HCT116 (cell line): Measurements from ENCODE around the gene MEI1.

Source experiments
- CTCF ChIP-seq, 3 experiments: fragments of 200-600 bp in 1 of 3; sonication (generic) in 1 of 3; IDR thresholded peaks in 2 of 3; conservative IDR thresholded peaks in 1 of 3; 2 replicates each; pipeline ENCODE4 v1.5.1; 2012 to 2017; ENCODE audit warnings: low read depth in 2 of 3, low read length in 2 of 3, antibody characterized with exemption in 1 of 3, borderline replicate concordance in 1 of 3, control low read depth in 1 of 3, mild to moderate bottlenecking in 1 of 3, mixed read lengths in 1 of 3, mixed run types in 1 of 3, moderate library complexity in 1 of 3; ENCODE audit not compliant: insufficient read depth in 1 of 3
- EZH2 ChIP-seq: fragments of 200-600 bp; sonication (generic); IDR thresholded peaks from 2 replicates; pipeline ENCODE4 v1.6.1; 2017; ENCODE audit warnings: antibody characterized with exemption, mixed run types
- RAD21 ChIP-seq: IDR thresholded peaks from 2 replicates; pipeline ENCODE4 v1.6.1; 2012; ENCODE audit warnings: low read depth, mild to moderate bottlenecking

- peak; percentile 69 to 85 (median 81); a peak in 5 of 6 replicates for TF ChIP-seq CTCF (IDR thresholded peaks at IDR 0.05 in 2 of 3, conservative IDR thresholded peaks at IDR 0.05 in 1 of 3; ENCODE audit: borderline replicate concordance in 1 of 3, insufficient read depth in 1 of 3, low read depth in 2 of 3, low read length in 2 of 3)
- TF ChIP-seq RAD21, result peak; percentile 82
- TF ChIP-seq EZH2, result no peak
Measured at GRCh38 chr22:41746567-41747400, 47.5 kb downstream of the MEI1 start.
